GM12878 (cell line): ENCODE data around the gene TBC1D26. TPM values are rescaled to one million over a fixed set of nuclear protein-coding genes. Genes with fewer than 3 reads are reported as not detected.
"Not testable (repeated sequence)": the region's sequence is repeated elsewhere in the genome, so short reads cannot be mapped to it uniquely, and the experiment has no call there.

Experiments
- ATAC-seq: fragments of 200-7000 bp; cut with Tn5 transposase; 3 replicates; pipeline ENCODE4 v1.9.1; 2020; ENCODE audit warnings: mild to moderate bottlenecking, moderate library complexity
- BruUV-seq: library from RNA; stranded (reverse); fragments of 400-500 nt; replicated peaks from 2 replicates; lab custom pipeline; 2021; lab: Mats Ljungman, UMichigan
- CTCF ChIA-PET: fragments of 300-600 bp; sonication (Branson Sonifier 250); formaldehyde crosslinking; extraction: SDS; loops from one replicate; lab custom pipeline; 2021; ENCODE audit warnings: inconsistent platforms; lab: Yijun Ruan, JAX
- POLR2A ChIA-PET: fragments of 350-600 bp; formaldehyde crosslinking; extraction: SDS; loops from one replicate; lab custom pipeline; 2021; ENCODE audit warnings: inconsistent platforms; lab: Charles Lee
- RAD21 ChIA-PET: fragments of 300-600 bp; sonication (Branson Sonifier 250); formaldehyde crosslinking; loops from one replicate; lab custom pipeline; 2023; ENCODE audit warnings: antibody characterized with exemption; ENCODE audit not compliant: unreplicated experiment; lab: Charles Lee
- SMC1A ChIA-PET: fragments of 300-600 bp; sonication (Branson Sonifier 250); formaldehyde crosslinking; loops from one replicate; lab custom pipeline; 2023; ENCODE audit not compliant: unreplicated experiment, uncharacterized antibody; lab: Charles Lee
- DNase-seq: peaks from one replicate; pipeline ENCODE4 v3.0.0-alpha.2; 2011; ENCODE audit warnings: low read depth, low spot score
- FAIRE-seq: peaks from 3 replicates; lab custom pipeline; 2011; peaks lifted over from hg19 to GRCh38; lab: Jason Lieb, UNC
- H2AFZ ChIP-seq: 2 replicates; pipeline ENCODE4 v1.6.0; 2011; ENCODE audit warnings: low read depth, low read length, control low read depth; ENCODE audit not compliant: control insufficient read depth
- H3K27ac ChIP-seq: 2 replicates; pipeline ENCODE4 v1.5.1; 2011; ENCODE audit warnings: control low read depth; ENCODE audit not compliant: control insufficient read depth, insufficient read depth
- H3K27me3 ChIP-seq, 2 experiments: replicated peaks in 1 of 2; 2 replicates each; pipeline versions ENCODE4 v1.6.0 to v1.6.1; 2011; ENCODE audit warnings: low read length in 1 of 2; ENCODE audit not compliant: control insufficient read depth in 2 of 2, insufficient read depth in 2 of 2
- H3K36me3 ChIP-seq, 2 experiments: 2 replicates each; pipeline ENCODE4 v1.5.1; 2011; ENCODE audit warnings: low read length in 1 of 2; ENCODE audit not compliant: control insufficient read depth in 2 of 2, insufficient read depth in 2 of 2
- H3K4me1 ChIP-seq: 2 replicates; pipeline ENCODE4 v1.6.1; 2011; ENCODE audit warnings: mild to moderate bottlenecking, low read length, moderate library complexity, mixed read lengths; ENCODE audit not compliant: control insufficient read depth, insufficient read depth
- H3K4me2 ChIP-seq: 2 replicates; pipeline ENCODE4 v1.6.0; 2011; ENCODE audit warnings: control low read depth; ENCODE audit not compliant: control insufficient read depth, insufficient read depth
- H3K4me3 ChIP-seq: fragments of 200-600 bp; sonication (generic); 2 replicates; pipeline ENCODE4 v1.5.1; 2016
- H3K79me2 ChIP-seq: 2 replicates; pipeline ENCODE4 v1.6.0; 2011; ENCODE audit warnings: low read length; ENCODE audit not compliant: control insufficient read depth, insufficient read depth
- H3K9ac ChIP-seq: 2 replicates; pipeline ENCODE4 v1.8.0; 2011; ENCODE audit warnings: low read length, control low read depth, mixed read lengths; ENCODE audit not compliant: control insufficient read depth, insufficient read depth
- H3K9me3 ChIP-seq: replicated peaks from 3 replicates; pipeline ENCODE4 v1.5.1; 2011; ENCODE audit warnings: mild to moderate bottlenecking, low read length; ENCODE audit not compliant: control insufficient read depth, insufficient read depth
- H4K20me1 ChIP-seq: 2 replicates; pipeline ENCODE4 v1.6.0; 2011; ENCODE audit not compliant: control insufficient read depth, insufficient read depth
- BACH1 ChIP-seq: fragments of 450-650 bp; IDR thresholded peaks from 2 replicates; pipeline ENCODE4 v1.6.1; 2017; ENCODE audit warnings: mild to moderate bottlenecking, borderline replicate concordance
- HCFC1 ChIP-seq: fragments of 150-350 bp; IDR thresholded peaks from 2 replicates; pipeline ENCODE4 v1.6.1; 2014; ENCODE audit warnings: low read length
- POLR2A ChIP-seq: IDR thresholded peaks from 2 replicates; pipeline ENCODE4 v1.6.1; 2011; ENCODE audit warnings: low read depth, mild to moderate bottlenecking, low read length
- POLR2AphosphoS5 ChIP-seq: IDR thresholded peaks from 2 replicates; pipeline ENCODE4 v1.6.1; 2011; ENCODE audit warnings: mild to moderate bottlenecking, low read length, inconsistent platforms
- SIX5 ChIP-seq: IDR thresholded peaks from 2 replicates; pipeline ENCODE4 v1.6.1; 2011; ENCODE audit warnings: mild to moderate bottlenecking, low read depth, low read length, moderate library complexity; ENCODE audit not compliant: severe bottlenecking
- SMAD5 ChIP-seq: IDR thresholded peaks from 2 replicates; pipeline ENCODE4 v1.6.1; 2016; ENCODE audit warnings: antibody characterized with exemption, low read depth
- WGBS: methylation state at CpG from one replicate; pipeline ENCODE4 v1.1.6; 2016; ENCODE audit warnings: low lambda C conversion rate; ENCODE audit not compliant: insufficient replicate concordance, insufficient coverage; ENCODE audit errors: missing lambda C conversion rate; 5-methylcytosine and 5-hydroxymethylcytosine counted together
- in situ Hi-C: fragments of 300-500 bp; cut with MboI; formaldehyde crosslinking; loops from 9 replicates; pipeline ENCODE4 v1.14.3; 2018; ENCODE audit warnings: mixed read lengths
- intact Hi-C: fragments of 100-400 bp; cut with micrococcal nuclease; formaldehyde crosslinking; loops from one replicate; pipeline ENCODE4 v1.14.2; 2022; ENCODE audit not compliant: unreplicated experiment
- polyA plus RNA-seq, 11 experiments: library from polyadenylated mRNA; depleted of rRNA in 4 of 11; unstranded in 6 of 11; stranded (reverse) in 5 of 11; fragments of >200 nt; fragmentation: Nextera tagmentation in 4 of 11; fragmentation: Illumina TruSeq in 1 of 11; extraction: Ambion mirVana in 4 of 11; extraction: Trizol in 1 of 11; gene quantifications; 1 replicate in 1 of 11; 2 replicates in 10 of 11; pipeline versions ENCODE4 v1.2.1 to v1.2.3, GENCODE V29; 2011 to 2016; ENCODE audit warnings: inconsistent platforms in 2 of 11, missing spikeins in 2 of 11, low read depth in 1 of 11
- total RNA-seq, 4 experiments: library from RNA; depleted of rRNA in 3 of 4; stranded (reverse); fragments of >200 nt in 3 of 4; fragmentation: Illumina TruSeq in 1 of 4; extraction: Trizol in 1 of 4; gene quantifications; 2 replicates each; pipeline versions ENCODE4 v1.2.1 to v1.2.3, GENCODE V29; 2013 to 2021
- TF ChIP-seq, protein P1 (sequence below): fragments of 450-650 bp; IDR thresholded peaks from 2 replicates; pipeline ENCODE4 v1.6.1; 2016; ENCODE audit warnings: mild to moderate bottlenecking
- TF ChIP-seq, protein P2 (sequence below): IDR thresholded peaks from 2 replicates; pipeline ENCODE4 v1.6.1; 2012; ENCODE audit warnings: low read depth, low read length, improper control_type of control experiment
- TF ChIP-seq, protein P3 (sequence below): fragments of 450-650 bp; IDR thresholded peaks from 2 replicates; pipeline ENCODE4 v1.6.1; 2016; ENCODE audit warnings: mild to moderate bottlenecking, moderate library complexity, borderline replicate concordance
- TF ChIP-seq, protein P4 (sequence below): fragments of 450-650 bp; conservative IDR thresholded peaks from 2 replicates; pipeline ENCODE4 v1.6.1; 2017; ENCODE audit warnings: mild to moderate bottlenecking, moderate library complexity

The TBC1D26 gene
- total and polyA plus RNA-seq, 10 of the 15 experiments (the other 5 are each of a cell fraction or from before 2014, with no cell fraction given): 0.07 to 0.10 TPM; not detected in 8

- CTCF ChIA-PET: interaction anchor here (0.7 kb wide), 1 partner anchor 837 kb away, joined by 3 read pairs; no protein-coding TSS in a partner anchor
- ATAC-seq (peak; percentile 95), FAIRE-seq (peak; percentile 47)
- DNase-seq, H3K27me3 ChIP-seq, H3K9me3 ChIP-seq, H3K79me2 ChIP-seq, in situ Hi-C loops, H3K36me3 ChIP-seq, H3K4me1 ChIP-seq, H4K20me1 ChIP-seq, SMC1A ChIA-PET, intact Hi-C loops, POLR2A ChIA-PET: not testable (repeated sequence)
- RAD21 ChIA-PET: interaction anchor here (0.6 kb wide), 1 partner anchor 315 kb away, joined by 4 read pairs; no protein-coding TSS in a partner anchor
- peak within 1 kb of the TSS; percentile 39; the same call in 1 of the 2 replicates for H3K27ac ChIP-seq
- BruUV-seq: TSS peak; percentile 84
- peak within 1 kb of the TSS; percentile 86 for H3K4me3 ChIP-seq
- peak within 1 kb of the TSS; percentile 58 for H3K9ac ChIP-seq
- H3K4me2 ChIP-seq: peak within 1 kb of the TSS; percentile 89
- peak within 1 kb of the TSS; percentile 86 for H2AFZ ChIP-seq
- WGBS: under 1% methylated on average over 28 of the region's 35 CpGs
- peak; percentile 81 for TF ChIP-seq HCFC1
- TF ChIP-seq SIX5: peak; percentile 80
- TF ChIP-seq, protein P1, sequence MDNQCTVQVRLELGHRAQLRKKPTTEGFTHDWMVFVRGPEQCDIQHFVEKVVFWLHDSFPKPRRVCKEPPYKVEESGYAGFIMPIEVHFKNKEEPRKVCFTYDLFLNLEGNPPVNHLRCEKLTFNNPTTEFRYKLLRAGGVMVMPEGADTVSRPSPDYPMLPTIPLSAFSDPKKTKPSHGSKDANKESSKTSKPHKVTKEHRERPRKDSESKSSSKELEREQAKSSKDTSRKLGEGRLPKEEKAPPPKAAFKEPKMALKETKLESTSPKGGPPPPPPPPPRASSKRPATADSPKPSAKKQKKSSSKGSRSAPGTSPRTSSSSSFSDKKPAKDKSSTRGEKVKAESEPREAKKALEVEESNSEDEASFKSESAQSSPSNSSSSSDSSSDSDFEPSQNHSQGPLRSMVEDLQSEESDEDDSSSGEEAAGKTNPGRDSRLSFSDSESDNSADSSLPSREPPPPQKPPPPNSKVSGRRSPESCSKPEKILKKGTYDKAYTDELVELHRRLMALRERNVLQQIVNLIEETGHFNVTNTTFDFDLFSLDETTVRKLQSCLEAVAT: 0 out of 2 replicates have a peak, but pooled peaks have one; percentile 53
- TF ChIP-seq, protein P2, sequence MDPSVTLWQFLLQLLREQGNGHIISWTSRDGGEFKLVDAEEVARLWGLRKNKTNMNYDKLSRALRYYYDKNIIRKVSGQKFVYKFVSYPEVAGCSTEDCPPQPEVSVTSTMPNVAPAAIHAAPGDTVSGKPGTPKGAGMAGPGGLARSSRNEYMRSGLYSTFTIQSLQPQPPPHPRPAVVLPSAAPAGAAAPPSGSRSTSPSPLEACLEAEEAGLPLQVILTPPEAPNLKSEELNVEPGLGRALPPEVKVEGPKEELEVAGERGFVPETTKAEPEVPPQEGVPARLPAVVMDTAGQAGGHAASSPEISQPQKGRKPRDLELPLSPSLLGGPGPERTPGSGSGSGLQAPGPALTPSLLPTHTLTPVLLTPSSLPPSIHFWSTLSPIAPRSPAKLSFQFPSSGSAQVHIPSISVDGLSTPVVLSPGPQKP: peak; percentile 34; the same call in 1 of the 2 replicates
- TF ChIP-seq BACH1: peak; percentile 71; the same call in 1 of the 2 replicates
- TF ChIP-seq POLR2AphosphoS5: 0 out of 2 replicates have a peak, but pooled peaks have one; percentile 38
- TF ChIP-seq, protein P3, sequence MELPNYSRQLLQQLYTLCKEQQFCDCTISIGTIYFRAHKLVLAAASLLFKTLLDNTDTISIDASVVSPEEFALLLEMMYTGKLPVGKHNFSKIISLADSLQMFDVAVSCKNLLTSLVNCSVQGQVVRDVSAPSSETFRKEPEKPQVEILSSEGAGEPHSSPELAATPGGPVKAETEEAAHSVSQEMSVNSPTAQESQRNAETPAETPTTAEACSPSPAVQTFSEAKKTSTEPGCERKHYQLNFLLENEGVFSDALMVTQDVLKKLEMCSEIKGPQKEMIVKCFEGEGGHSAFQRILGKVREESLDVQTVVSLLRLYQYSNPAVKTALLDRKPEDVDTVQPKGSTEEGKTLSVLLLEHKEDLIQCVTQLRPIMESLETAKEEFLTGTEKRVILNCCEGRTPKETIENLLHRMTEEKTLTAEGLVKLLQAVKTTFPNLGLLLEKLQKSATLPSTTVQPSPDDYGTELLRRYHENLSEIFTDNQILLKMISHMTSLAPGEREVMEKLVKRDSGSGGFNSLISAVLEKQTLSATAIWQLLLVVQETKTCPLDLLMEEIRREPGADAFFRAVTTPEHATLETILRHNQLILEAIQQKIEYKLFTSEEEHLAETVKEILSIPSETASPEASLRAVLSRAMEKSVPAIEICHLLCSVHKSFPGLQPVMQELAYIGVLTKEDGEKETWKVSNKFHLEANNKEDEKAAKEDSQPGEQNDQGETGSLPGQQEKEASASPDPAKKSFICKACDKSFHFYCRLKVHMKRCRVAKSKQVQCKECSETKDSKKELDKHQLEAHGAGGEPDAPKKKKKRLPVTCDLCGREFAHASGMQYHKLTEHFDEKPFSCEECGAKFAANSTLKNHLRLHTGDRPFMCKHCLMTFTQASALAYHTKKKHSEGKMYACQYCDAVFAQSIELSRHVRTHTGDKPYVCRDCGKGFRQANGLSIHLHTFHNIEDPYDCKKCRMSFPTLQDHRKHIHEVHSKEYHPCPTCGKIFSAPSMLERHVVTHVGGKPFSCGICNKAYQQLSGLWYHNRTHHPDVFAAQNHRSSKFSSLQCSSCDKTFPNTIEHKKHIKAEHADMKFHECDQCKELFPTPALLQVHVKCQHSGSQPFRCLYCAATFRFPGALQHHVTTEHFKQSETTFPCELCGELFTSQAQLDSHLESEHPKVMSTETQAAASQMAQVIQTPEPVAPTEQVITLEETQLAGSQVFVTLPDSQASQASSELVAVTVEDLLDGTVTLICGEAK: peak; percentile 95
- peak; percentile 69 for TF ChIP-seq POLR2A
- peak; percentile 45; the same call in 1 of the 2 replicates for TF ChIP-seq SMAD5
- TF ChIP-seq, protein P4, sequence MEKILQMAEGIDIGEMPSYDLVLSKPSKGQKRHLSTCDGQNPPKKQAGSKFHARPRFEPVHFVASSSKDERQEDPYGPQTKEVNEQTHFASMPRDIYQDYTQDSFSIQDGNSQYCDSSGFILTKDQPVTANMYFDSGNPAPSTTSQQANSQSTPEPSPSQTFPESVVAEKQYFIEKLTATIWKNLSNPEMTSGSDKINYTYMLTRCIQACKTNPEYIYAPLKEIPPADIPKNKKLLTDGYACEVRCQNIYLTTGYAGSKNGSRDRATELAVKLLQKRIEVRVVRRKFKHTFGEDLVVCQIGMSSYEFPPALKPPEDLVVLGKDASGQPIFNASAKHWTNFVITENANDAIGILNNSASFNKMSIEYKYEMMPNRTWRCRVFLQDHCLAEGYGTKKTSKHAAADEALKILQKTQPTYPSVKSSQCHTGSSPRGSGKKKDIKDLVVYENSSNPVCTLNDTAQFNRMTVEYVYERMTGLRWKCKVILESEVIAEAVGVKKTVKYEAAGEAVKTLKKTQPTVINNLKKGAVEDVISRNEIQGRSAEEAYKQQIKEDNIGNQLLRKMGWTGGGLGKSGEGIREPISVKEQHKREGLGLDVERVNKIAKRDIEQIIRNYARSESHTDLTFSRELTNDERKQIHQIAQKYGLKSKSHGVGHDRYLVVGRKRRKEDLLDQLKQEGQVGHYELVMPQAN: 0 out of 2 replicates have a peak, but pooled peaks have one; percentile 26
These were observed 48.1 kb upstream of the TBC1D26 start, which contains the start of gene TRIM16 for GRCh38 chr17:15683824-15684478. TSS of gene TRIM16 (minus strand) at chr17:15684311. CDS start at chr17:15651609, 32,702 bp downstream.
